ENCODE results near the gene CDH11.

GRCh38 chr16:64981568-64982281 is 140.1 kb downstream of the CDH11 start:
- TF ChIP-seq CTCF (IDR thresholded peaks at IDR 0.05) (no peak), POLR2A (IDR thresholded peaks at IDR 0.05) (no peak)

Data from vagina (tissue), 2 donors.